Lower leg skin (tissue), 3 donors: Measurements from ENCODE around the gene C1orf116.

ENCODE experiments used
- POLR2A ChIP-seq, 2 donors: fragments of 450-650 bp; IDR thresholded peaks; one replicate each; pipeline ENCODE4 v1.6.1; 2016 to 2017; ENCODE audit warnings: antibody characterized with exemption in 2 of 2, mild to moderate bottlenecking in 1 of 2, moderate library complexity in 1 of 2
- TF ChIP-seq, protein P1 (sequence below), 3 donors: fragments of 450-650 bp; IDR thresholded peaks; one replicate each; pipeline ENCODE4 v1.5.1; 2016; ENCODE audit warnings: antibody characterized with exemption in 3 of 3, mild to moderate bottlenecking in 3 of 3, moderate library complexity in 2 of 3

DNA sequence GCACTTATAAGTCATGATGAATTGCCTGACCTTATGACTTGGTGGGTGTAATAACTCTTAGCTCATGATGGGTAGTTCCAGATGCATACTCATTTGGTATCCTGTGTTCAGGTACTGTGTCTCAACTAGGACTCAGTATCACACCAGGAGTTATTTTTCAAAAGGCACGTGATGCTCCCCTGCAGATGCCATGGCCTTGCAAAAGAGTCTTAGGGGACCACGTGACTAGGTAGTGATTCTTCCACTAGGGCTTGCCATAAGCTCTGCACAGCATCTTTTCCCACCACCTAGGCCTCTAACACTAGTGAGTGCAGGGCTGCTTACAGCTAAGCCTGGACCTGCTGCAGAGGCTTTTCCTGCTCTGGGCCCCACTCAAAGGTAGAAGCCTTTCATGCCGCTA is 58.4 kb downstream of the C1orf116 start:
- TF ChIP-seq, protein P1, sequence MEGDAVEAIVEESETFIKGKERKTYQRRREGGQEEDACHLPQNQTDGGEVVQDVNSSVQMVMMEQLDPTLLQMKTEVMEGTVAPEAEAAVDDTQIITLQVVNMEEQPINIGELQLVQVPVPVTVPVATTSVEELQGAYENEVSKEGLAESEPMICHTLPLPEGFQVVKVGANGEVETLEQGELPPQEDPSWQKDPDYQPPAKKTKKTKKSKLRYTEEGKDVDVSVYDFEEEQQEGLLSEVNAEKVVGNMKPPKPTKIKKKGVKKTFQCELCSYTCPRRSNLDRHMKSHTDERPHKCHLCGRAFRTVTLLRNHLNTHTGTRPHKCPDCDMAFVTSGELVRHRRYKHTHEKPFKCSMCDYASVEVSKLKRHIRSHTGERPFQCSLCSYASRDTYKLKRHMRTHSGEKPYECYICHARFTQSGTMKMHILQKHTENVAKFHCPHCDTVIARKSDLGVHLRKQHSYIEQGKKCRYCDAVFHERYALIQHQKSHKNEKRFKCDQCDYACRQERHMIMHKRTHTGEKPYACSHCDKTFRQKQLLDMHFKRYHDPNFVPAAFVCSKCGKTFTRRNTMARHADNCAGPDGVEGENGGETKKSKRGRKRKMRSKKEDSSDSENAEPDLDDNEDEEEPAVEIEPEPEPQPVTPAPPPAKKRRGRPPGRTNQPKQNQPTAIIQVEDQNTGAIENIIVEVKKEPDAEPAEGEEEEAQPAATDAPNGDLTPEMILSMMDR (IDR thresholded peaks at IDR 0.05), result no peak
- no peak for TF ChIP-seq POLR2A (IDR thresholded peaks at IDR 0.05)
